ENCODE results near the gene COG2. TPM values are rescaled to one million over a fixed set of nuclear protein-coding genes. Genes with fewer than 3 reads are reported as not detected.

Gene COG2
- total RNA-seq, 2 donors from 2014 or later, result 22.9 to 31.0 TPM

- H3K36me3 ChIP-seq, result no peaks in the 10 kb centered on the region
- H3K4me3 ChIP-seq, result no peak overlapping the region
- no peak for ATAC-seq (ENCODE audit: insufficient number of reproducible peaks, low FRiP score, low read depth)
Observed at GRCh38 chr1:230705289-230706019, 63.2 kb downstream of the COG2 start.

DNA sequence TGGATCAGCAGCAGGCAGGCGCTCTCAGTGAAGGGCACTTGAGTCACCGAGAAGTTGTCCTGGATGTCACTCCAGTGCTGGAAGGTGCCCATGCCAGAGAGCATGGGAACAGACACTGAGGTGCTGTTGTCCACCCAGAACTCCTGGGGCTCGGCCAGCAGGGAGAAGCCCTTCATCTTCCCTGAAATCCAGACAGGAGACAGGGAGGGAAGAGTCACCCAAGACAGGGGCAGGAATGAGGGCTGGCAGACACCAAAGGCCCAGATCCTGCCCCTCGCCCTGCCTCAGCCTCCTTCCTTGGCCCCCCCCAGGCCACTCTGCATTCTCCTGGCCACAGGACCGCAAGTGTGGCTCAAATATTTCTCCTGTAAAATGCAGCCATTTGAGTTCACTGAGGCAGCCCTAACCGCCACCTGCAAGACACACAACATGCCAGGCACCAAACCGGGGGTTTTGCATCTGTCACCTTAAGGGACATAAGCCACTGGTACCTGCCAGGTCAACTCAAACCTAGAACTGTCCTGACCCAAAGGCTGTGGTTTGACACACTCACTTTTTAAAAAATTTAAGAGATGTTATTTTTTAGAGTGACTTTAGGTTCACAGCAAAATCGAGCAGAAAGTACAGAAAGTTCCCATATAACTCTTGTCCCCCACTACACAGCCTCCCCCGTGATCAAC is 63.9 kb downstream of the COG2 start:
- Histone ChIP-seq H3K4me1 (ENCODE audit: control insufficient read depth in 1 of 2, low read depth in 2 of 2) (no peaks in the 10 kb centered on the region), H3K9me3 (no peaks in the 10 kb centered on the region), H3K27me3 (replicated peaks; ENCODE audit: insufficient read depth) (no peaks in the 10 kb centered on the region), H3K27ac (no peak overlapping the region), H3K4me3 (no peak overlapping the region), H3K36me3 (no peaks in the 10 kb centered on the region)
- no peak for DNase-seq (ENCODE audit: low spot score)
- no peak for ATAC-seq (ENCODE audit: insufficient number of reproducible peaks, low FRiP score, low read depth)
- TF ChIP-seq, protein P1, sequence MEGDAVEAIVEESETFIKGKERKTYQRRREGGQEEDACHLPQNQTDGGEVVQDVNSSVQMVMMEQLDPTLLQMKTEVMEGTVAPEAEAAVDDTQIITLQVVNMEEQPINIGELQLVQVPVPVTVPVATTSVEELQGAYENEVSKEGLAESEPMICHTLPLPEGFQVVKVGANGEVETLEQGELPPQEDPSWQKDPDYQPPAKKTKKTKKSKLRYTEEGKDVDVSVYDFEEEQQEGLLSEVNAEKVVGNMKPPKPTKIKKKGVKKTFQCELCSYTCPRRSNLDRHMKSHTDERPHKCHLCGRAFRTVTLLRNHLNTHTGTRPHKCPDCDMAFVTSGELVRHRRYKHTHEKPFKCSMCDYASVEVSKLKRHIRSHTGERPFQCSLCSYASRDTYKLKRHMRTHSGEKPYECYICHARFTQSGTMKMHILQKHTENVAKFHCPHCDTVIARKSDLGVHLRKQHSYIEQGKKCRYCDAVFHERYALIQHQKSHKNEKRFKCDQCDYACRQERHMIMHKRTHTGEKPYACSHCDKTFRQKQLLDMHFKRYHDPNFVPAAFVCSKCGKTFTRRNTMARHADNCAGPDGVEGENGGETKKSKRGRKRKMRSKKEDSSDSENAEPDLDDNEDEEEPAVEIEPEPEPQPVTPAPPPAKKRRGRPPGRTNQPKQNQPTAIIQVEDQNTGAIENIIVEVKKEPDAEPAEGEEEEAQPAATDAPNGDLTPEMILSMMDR (IDR thresholded peaks at IDR 0.05), result no peak

More at GRCh38 chr1:230705289-230706019, 63.2 kb downstream of the COG2 start:
- TF ChIP-seq, protein P1 (IDR thresholded peaks at IDR 0.05), result no peak
- no peaks in the 10 kb centered on the region for H3K9me3 ChIP-seq
- no peaks in the 10 kb centered on the region for H3K27me3 ChIP-seq (replicated peaks; ENCODE audit: insufficient read depth)
- DNase-seq (ENCODE audit: low spot score), result no peak
- H3K4me1 ChIP-seq (ENCODE audit: control insufficient read depth in 1 of 2, low read depth in 2 of 2), result no peaks in the 10 kb centered on the region
- H3K27ac ChIP-seq, result no peak overlapping the region

GRCh38 chr1:230706887-230707731 is 64.8 kb downstream of the COG2 start:
- DNase-seq (ENCODE audit: low spot score), result no peak
- H3K27ac ChIP-seq, result no peak overlapping the region
- no peak overlapping the region for H3K4me3 ChIP-seq
- TF ChIP-seq, protein P1 (IDR thresholded peaks at IDR 0.05), result no peak
- no peaks in the 10 kb centered on the region for H3K9me3 ChIP-seq
- H3K4me1 ChIP-seq (ENCODE audit: control insufficient read depth in 1 of 2, low read depth in 2 of 2), result no peaks in the 10 kb centered on the region
- ATAC-seq (ENCODE audit: insufficient number of reproducible peaks, low FRiP score, low read depth), result no peak
- no peaks in the 10 kb centered on the region for H3K27me3 ChIP-seq (replicated peaks; ENCODE audit: insufficient read depth)
- no peaks in the 10 kb centered on the region for H3K36me3 ChIP-seq

- Histone ChIP-seq H3K27ac (no peak overlapping the region), H3K36me3 (no peaks in the 10 kb centered on the region), H3K4me1 (ENCODE audit: control insufficient read depth in 1 of 2, low read depth in 2 of 2) (peaks cover 0 to 2% of the 10 kb centered on the region in 2 donors), H3K27me3 (replicated peaks; ENCODE audit: insufficient read depth) (no peaks in the 10 kb centered on the region), H3K4me3 (no peak overlapping the region), H3K9me3 (no peaks in the 10 kb centered on the region)
- ATAC-seq (ENCODE audit: insufficient number of reproducible peaks, low FRiP score, low read depth), result no peak
- TF ChIP-seq, protein P1 (IDR thresholded peaks at IDR 0.05), result no peak
- no peak for DNase-seq (ENCODE audit: low spot score)
Observed at GRCh38 chr1:230707732-230708630, 65.7 kb downstream of the COG2 start.
